HG03159 (cell line): ENCODE data around the gene BOK.

Experiments
- ATAC-seq: cut with Tn5 transposase; IDR thresholded peaks from one replicate; pipeline ENCODE4 v1.9.1; 2021; ENCODE audit warnings: mild to moderate bottlenecking, moderate library complexity; ENCODE audit not compliant: unreplicated experiment

BOK gene

DNA sequence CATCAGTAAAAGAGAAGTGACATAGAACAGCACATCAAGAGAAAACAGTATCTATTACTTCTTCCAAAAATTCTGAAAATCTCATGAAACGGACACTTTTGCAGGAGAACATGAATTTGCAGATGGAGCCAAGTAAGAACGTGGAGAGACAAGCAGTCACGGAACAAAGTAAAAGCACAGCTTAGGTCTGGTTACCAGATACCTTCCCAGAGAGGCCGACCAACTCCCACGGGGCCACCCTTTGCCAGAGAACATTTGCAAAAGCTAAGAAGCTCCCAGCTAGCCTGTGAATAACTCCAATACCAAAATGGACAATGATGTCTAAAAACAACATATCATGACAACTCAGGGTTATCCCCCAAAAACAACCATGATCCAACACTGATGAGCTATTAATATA, 39.5 kb downstream of the BOK start:
- ATAC-seq = no peak

DNA sequence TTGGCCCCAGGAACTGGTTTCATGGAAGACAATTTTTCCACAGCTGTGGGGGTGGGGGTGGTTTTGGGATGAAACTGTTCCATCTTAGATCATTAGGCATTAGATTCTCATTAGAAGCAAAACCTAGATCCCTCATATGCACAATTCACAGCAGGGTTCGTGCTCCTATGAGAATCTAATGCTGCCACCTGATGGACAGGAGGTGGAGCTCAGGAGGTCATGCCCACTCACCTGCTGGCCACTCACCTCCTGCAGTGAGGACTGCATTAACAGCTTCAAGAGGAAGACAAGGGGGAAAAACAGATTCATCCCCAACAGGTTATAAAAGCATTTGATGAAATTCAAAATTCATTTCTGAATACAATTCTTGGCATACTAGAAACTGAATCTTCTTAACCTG, 39.9 kb downstream of the BOK start:
- no peak for ATAC-seq

DNA sequence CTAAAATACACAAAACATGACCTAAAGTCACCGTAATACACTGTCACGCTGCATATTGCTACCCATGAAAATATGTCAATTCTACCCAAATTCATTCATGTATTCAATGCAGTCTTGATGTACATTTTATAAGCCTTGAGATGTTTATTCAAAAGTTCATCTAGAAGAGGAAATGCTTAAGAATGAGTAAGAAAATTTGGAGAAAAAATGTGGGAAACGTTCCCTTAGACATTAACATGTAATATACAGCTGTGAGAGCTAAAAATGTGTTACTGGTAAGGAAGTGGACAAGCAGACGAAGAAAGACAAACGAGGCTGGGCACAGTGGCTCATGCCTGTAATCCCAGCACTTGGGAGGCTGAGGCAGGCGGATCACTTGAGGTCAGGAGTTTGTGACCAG, 41.1 kb downstream of the BOK start:
- no peak for ATAC-seq

DNA sequence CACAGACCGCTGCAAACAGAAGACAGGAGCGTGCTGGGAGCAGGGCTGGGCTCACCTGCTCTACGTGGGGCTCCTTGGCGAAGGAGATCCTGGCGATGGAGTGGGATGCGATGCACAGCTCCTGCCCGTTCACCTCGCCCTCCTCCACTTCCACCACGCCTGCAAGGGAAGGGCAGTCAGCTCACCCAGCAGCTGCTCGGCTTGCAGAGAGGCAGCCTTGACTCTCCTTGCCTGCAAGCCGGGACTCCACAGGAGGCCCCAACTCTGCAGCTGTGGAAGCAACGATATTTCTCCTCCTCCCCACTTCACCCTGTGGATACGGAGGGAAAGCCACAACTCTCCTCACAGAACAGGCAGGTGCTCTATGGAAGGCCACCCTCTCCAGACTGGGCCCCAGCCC, 43.3 kb downstream of the BOK start:
- ATAC-seq = no peak

DNA sequence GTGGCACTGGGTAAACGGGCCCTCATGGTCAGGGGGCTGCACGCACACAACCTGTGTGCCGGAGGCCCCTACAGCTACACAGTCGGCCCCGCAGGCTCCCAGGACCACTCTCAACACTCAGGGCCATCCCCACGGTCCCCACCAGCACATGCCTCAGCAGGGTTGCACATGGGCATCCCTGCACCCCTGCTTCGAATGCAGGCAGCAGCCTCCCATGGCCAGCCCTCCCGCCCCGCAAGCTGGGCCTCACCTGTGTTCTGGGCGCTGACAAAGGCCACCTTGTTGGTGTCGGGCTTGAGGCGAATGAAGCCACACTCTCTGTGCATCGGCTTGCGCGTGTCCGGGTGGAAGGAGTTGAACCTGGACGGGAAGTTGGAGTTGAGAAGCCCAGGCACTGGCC, 44.2 kb downstream of the BOK start:
- ATAC-seq = no peak

DNA sequence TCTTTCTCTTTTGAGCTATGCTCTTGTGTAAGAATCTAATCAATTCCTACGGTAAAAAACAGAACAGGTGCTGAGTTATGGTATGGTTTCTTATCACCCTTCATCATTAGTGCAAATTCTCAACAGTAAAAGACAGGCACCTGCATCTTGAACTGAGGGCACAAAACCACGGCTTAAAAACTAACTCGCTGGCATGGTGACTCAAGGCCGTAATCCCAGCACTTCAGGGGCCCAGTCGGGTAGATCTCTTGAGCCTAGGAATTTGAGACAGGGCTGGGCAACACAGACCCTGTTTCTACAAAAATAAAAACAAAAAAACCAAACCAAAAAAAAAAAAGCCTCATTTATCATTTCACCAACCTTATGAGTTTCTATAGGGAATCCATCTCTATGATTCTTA, 45.1 kb downstream of the BOK start:
- no peak for ATAC-seq

DNA sequence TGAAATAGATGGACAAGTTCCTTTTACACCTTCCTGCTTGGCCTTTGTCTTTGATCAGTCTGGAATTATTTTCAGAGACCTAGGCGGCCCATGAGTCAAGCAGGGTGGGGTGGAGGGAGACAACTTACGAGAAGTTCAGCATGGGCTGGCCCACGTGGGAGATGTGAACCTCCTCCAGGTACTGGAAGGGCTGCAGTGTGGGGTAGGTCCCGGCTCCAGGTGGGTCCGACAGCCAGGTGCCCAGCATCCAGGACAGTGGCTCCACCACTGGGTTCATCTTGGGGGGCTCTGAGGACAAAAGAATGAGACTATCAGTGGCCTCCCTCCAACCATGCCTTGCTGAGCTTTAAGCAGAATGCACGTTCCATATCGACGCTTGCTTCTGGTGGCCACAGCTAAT, 47.6 kb downstream of the BOK start:
- no peak for ATAC-seq

DNA sequence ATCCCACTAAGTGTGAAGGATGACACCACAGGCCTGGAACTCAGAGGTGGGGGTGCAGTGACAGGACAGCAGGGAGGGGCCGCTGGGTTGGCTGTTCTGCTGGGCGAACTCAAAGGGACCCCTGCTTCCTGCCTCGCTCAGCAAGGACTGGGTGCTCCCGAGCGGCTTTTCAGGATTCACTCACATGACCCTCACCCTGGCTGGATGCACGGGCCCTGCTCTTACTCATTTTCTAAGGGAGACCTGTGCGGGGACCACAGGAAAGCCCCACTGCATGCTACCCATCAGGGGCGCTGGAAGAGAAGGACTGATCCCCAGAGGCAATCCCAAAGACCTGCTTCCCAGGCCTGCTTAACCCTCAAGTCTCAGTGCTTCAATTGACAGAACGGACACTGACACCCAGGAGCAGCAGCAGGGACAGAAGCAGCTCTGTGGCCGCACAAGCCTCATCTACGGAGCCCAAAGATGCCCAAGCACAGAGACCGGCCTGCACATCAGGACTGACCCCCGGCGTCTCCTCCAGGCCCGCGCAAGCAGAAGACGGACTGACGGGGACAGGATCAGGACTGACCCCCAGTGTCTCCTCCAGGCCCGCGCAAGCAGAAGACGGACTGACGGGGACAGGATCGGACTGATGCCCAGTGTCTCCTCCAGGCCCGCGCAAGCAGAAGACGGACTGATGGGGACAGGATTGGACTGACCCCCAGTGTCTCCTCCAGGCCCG, 48.8 kb downstream of the BOK start:
- no peak for ATAC-seq

DNA sequence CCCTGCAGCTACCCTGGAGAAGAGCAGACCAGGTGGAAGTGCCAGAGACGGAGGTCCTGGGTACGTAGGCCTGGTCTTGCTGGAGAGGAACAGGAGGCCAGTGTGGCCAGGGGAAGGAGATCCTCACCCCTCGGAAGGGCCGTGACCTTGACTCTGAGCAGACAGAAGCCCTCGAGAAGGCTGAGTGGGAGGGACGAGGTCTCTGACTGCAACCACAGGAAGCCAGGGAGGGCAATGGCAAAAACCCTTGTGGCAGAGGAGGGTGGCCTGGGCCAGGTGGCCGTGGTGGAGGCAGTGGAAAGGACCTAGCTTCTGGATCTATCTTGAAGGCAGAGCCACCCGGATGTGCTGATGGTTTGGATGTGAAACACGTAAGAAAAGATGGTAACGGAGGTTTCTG, 50.3 kb downstream of the BOK start:
- ATAC-seq = no peak

DNA sequence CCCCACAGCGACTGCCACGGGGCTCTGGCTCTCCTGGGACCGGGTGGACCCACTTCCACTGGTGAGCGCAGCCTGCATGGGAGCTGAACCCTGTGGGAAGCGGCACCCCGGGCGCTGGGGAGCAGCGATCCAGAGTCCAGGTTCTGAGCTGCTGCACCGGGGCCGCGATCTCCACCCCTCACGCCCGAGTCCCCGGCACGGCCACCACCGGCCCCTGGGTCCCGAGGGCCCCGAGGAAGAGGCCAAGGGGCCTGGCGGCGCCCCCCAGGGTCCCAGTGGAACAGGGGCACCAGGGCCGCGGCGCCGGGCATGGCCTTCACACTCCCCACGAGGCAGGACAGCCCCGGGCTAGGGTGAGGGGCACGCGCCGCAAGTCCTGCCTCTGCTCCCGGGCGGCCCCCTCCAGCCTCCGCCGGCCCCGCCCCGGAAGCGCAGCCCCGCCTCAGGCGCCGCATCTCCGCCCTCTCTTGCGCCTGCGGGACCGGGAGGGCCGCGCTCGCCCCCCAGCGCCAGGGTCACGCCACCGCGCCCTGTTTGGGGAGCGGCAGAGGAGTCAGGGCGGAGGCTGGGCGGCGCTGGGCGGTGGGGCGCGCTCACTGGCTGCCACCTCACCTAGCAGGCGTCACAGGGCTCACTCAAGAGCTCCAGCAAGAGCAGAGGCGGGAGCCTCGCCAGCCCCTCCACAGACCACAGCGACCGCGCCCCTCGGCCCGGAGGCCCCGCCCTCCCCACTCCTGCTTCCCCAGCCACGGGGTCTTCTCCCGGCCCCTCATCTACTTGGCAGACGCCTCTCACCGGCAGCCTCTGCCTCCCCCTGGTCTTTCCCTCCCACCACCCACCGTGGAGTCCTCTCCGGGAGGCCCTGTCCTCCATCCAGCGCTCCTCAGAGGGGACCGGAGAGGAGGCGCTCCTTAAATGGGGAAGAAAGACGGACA, 51.6 kb downstream of the BOK start:
- ATAC-seq = peak; percentile 98

DNA sequence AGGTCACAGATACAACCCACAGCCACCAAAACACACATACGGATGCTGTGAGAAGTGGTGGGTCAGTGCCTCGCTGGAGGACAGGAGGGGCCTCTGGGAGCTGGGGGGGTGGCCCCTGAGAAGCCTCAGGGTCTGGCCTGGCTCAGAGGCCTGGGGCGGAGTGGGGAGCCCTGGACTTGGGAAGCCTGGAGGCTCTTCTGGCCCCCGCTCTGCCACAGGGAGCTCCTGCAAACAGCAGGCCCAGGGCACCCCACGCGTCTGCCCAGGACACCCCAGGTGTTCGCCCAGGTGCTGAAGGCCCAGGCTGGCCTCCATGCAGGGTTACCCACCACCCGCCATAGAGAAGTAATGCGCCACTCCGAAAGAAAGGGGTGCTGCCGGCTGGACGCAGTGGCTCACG, 52.5 kb downstream of the BOK start:
- no peak for ATAC-seq

DNA sequence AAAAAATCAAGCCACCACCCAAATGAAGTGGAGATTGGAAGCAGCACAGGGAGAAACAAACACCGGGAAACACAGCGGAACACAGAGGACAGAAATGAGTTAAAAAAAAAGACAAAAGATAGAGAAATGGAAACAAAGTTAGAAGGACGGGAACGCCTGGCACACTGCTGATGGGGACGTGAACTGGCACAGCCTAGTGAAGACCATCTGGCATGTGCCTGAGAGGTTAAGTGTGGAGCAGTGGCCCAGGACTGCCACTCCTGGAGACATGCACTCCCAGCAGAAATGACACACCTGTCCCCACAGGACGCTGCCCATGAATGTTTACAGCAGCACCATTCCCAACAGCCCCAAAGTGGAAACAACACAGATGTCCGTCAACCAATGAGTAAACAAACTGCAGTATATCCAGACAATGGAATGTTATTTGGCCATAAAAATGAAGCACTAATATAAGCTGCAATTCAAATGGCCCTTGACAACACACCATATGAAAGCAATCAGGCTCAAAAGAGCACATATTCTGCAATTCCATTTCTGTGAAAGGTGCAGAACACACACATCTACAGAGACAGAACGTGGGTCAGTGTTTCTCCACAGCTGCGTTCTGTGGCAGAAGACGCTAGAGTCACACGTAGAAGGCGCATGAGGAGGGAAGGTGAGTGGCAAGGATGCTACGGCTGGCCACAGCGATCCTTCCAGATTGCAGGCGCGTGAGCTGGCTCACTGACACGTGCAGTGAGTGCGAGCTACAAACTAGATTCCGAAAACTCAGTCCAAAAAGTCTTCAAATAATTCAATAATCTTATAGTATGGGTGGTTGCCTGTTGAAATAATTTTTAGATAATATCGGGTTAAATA, 53.8 kb downstream of the BOK start:
- no peak for ATAC-seq

DNA sequence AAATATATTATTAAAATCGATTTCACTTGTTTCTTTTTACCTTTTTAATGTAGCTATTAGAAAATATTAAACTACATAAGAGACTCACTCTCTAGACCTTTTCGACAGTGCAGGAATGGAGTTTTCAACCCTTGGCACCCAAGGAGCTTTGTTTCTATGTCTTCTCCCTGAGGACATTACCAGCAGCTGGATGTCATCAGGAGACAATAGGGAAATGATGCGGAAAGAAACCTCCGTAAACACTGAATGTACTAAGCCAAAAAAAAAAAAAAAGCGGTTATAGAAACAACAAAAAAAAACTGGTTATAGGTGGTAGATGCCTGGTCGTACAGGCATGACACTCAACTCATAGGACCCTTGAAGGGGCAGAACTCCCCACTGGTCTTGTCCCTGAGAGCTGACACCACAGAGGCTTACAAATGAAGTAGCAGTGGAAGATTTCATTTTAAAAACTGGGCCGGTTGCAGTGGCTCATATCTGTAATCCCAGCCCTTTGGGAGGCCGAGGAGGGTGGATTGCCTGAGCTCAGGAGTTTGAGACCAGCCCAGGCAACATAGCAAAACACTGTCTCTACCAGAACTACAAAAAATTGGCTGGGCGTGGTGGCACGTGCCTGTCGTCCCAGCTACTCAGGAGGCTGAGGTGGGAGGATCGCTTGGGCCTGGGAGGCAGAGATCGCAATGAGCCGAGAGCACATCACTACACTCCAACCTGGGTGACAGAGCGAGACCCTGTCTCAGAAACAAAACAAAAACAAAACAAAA, 54.7 kb downstream of the BOK start:
- no peak for ATAC-seq

DNA sequence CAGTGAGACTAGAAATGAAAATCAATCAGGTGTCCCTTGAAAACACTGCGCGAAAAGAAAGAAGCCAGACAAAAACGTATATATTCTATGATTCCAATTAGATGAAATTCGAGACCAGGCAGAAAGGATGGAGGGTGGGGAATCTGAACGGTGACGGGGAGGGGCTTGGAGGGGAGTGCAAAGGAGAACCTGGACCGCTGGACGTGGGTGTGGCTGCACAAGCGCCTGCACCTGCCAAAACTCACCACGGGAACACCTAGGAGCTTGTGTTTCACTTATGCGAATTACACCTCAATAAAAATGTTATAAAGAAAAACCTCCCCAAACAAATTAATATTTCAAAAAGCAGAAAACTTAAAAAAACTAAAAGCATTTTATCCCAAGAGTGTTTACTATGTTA, 56.5 kb downstream of the BOK start:
- no peak for ATAC-seq

DNA sequence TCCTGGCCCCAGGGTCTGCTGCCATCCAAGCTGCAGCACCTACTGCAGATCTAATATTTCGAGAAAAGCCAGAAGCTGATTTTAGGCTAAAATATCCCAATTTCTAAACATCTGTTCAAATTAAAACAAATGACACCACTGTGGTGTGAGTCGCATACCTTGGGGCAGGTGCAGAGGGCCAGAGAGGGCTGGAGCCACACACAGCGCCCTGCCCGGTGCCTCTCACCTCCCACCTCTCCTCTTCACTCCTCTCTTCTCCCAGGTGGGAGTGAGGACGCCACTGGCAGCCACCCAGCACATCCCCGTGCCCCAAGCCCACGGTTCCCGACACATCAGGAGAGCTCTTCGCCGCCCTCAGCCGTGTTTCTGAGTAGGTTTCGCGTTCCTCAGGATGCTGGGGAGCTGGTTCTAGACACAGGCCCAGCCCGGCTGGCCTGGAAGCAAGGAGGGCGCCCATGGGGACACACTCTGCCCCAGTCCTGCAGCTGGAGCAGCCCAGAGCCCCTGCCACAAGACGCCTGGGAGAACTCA, 57.0 kb downstream of the BOK start:
- ATAC-seq = no peak

DNA sequence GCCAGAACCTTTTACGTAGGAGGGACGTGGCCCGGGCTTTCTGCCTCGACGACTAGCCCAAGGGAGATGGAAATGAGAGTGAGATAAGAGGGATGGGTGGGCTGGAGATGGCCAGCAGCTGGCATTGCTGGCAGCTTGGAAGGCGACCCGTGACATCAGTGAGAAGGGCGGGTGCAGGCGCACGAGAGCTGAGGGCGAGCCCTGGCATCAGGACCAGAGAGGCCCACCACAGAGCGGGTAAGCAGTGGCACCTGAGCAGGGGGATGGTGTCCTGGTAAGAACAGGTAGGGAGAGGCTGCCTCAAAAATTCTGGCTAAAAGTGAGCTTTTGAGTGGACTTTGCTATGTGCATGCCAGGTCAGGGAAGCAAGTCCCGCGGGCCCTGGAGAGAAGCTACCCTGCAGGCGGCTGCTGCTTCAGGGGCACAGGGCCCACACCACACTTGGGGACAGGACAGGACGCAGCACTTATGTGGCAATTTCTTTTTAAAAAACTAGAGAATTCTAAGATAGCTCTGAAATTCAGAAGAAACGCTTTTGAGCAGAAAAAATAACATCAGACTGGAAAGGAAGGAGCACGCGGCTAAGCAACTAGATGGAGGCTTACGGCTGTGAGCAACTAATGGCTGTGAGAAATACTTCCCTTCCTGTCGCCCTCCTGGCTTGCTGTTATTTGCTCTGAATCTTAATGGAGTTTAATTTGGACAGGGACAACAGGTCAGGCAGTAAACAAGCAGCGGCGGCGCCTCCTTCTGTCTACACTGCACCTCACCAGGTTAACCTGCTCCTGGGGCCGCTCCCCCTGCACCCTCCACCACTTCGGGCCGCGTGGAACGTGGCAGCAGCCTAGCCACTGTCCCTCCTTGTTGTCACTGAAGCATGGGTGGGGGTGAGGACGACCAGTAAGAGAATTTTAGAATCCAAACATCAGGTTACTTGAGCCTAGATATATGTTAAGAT, 57.9 kb downstream of the BOK start:
- no peak for ATAC-seq

DNA sequence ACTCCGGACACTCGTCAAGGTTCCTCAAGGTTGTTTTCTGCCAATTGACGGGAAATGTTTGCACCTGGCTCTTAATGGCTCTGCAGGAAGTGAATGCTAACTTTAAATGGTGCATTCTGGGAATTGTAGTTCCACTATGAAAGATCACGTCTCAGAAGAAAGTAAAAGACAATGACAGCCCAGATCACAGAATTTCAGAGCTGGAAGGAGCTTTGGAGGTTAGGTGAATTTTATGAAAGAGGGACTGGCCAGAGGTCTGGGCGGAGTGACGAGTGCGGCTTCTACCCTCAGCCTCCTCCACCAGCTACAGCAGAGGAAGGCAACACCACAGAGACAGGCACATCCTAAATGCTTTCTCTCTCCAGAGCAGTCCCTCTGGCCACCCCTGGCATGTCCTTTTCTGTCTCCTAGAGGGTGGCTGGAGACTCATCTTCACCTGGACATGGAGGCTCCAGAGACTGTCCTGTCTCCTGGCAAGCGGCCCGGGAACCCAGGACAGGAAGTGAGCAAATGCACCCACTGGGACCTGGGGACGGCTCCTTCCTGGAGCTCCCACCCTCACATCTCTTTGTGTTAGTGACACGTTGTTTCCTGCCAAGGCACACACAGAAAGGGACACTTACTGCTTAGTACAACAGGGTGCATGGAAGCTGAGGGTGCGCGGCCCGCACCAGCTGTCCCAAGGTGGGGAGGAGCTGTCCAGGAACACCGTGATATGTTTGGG, 59.0 kb downstream of the BOK start:
- ATAC-seq = no peak

DNA sequence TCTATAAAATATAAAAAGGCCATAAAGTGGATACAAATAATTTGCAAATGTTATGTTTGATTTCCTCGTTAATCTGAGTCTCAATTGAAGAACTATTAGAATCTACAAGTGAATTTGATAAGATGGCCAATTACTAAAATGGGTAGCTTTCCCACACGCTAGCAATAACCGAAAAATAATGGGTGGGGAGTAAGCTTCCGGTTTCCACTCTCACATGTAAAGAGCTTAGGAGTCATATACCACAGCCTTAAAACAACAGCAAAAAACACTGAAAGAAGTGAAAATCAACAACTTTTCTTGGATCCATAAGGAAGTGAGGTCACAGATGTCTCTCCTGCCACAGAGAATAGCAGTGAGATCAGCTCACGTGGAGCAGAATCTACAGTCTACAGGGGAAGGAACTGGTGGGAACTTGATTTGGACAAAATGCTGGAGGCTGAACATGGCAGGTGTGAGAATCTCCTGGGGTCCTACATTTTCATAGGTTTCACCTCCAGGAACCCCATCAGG, 59.8 kb downstream of the BOK start:
- ATAC-seq = no peak
